PC-3 (cell line): ENCODE data around the gene ABO. TPM values are rescaled to one million over a fixed set of nuclear protein-coding genes. Genes with fewer than 3 reads are reported as not detected.
"Not testable (repeated sequence)": the region's sequence is repeated elsewhere in the genome, so short reads cannot be mapped to it uniquely, and the experiment has no call there.

Experiments used
- ATAC-seq: fragments of 200-7000 bp; cut with Tn5 transposase; 2 replicates; pipeline ENCODE4 v1.9.1; 2020; ENCODE audit warnings: mild to moderate bottlenecking, moderate library complexity
- BruUV-seq: library from RNA; stranded (reverse); fragments of 400-500 nt; replicated peaks from 2 replicates; lab custom pipeline; 2021; lab: Mats Ljungman, UMichigan
- CTCF ChIA-PET: fragments of 300-600 bp; sonication (Branson Sonifier 250); formaldehyde crosslinking; loops from one replicate; lab custom pipeline; 2022; ENCODE audit warnings: antibody characterized with exemption; lab: Charles Lee
- POLR2A ChIA-PET: fragments of 300-600 bp; sonication (Branson Sonifier 250); formaldehyde crosslinking; loops from one replicate; lab custom pipeline; 2022; ENCODE audit warnings: antibody characterized with exemption; ENCODE audit not compliant: unreplicated experiment; lab: Charles Lee
- DNase-seq: peaks from one replicate; pipeline ENCODE4 v3.0.0-alpha.2; 2015
- H2AFZ ChIP-seq: fragments of 300-600 bp; sonication (generic); 2 replicates; pipeline ENCODE4 v1.6.0; 2016; ENCODE audit warnings: antibody characterized with exemption, low read length
- H3F3A ChIP-seq: fragments of 300-600 bp; sonication (generic); one replicate; pipeline ENCODE4 v1.6.0; 2017; ENCODE audit warnings: antibody characterized with exemption, low read length, control low read depth, mild to moderate bottlenecking; ENCODE audit not compliant: unreplicated experiment
- H3K27ac ChIP-seq: fragments of 300-600 bp; sonication (generic); 2 replicates; pipeline ENCODE4 v1.5.1; 2016; ENCODE audit warnings: mild to moderate bottlenecking, low read length
- H3K27me3 ChIP-seq: fragments of 300-600 bp; sonication (generic); 2 replicates; pipeline ENCODE4 v1.6.1; 2016; ENCODE audit warnings: low read length, mixed read lengths
- H3K36me3 ChIP-seq: fragments of 300-600 bp; sonication (generic); 2 replicates; pipeline ENCODE4 v1.6.1; 2016; ENCODE audit warnings: low read depth, mixed run types, low read length, mixed read lengths
- H3K4me1 ChIP-seq: fragments of 300-600 bp; sonication (generic); 2 replicates; pipeline ENCODE4 v1.5.1; 2016; ENCODE audit warnings: low read length; ENCODE audit not compliant: insufficient read depth
- H3K4me2 ChIP-seq: fragments of 300-600 bp; sonication (generic); 2 replicates; pipeline ENCODE4 v1.6.0; 2016; ENCODE audit warnings: low read length
- H3K4me3 ChIP-seq: fragments of 300-600 bp; sonication (generic); 2 replicates; pipeline ENCODE4 v1.5.1; 2016; ENCODE audit warnings: mild to moderate bottlenecking, low read length, mixed read lengths
- H3K79me2 ChIP-seq: fragments of 300-600 bp; sonication (generic); 2 replicates; pipeline ENCODE4 v1.6.1; 2017; ENCODE audit warnings: low read length, mixed read lengths
- H3K9ac ChIP-seq: fragments of 300-600 bp; sonication (generic); 2 replicates; pipeline ENCODE4 v1.6.0; 2016; ENCODE audit warnings: mild to moderate bottlenecking, low read length
- H3K9me2 ChIP-seq: fragments of 300-600 bp; sonication (generic); replicated peaks from 2 replicates; pipeline ENCODE4 v1.6.1; 2016; ENCODE audit warnings: mixed run types, low read length, mixed read lengths
- H3K9me3 ChIP-seq: fragments of 300-600 bp; sonication (generic); 2 replicates; pipeline ENCODE4 v1.6.1; 2016; ENCODE audit warnings: low read length, mixed read lengths
- H4K20me1 ChIP-seq: fragments of 300-600 bp; sonication (generic); 2 replicates; pipeline ENCODE4 v1.6.1; 2016; ENCODE audit warnings: low read length, mixed read lengths
- CTCF ChIP-seq: fragments of 300-600 bp; sonication (generic); conservative IDR thresholded peaks from 2 replicates; pipeline ENCODE4 v1.5.1; 2017; ENCODE audit warnings: antibody characterized with exemption, low read depth, mild to moderate bottlenecking, low read length
- EZH2 ChIP-seq: fragments of 300-600 bp; sonication (generic); IDR thresholded peaks from one replicate; pipeline ENCODE4 v1.6.1; 2017; ENCODE audit warnings: antibody characterized with exemption, mild to moderate bottlenecking, low read length; ENCODE audit not compliant: unreplicated experiment
- EZH2phosphoT487 ChIP-seq: fragments of 300-600 bp; sonication (generic); IDR thresholded peaks from 2 replicates; pipeline ENCODE4 v1.6.1; 2018; ENCODE audit warnings: mild to moderate bottlenecking, antibody characterized with exemption, low read length, borderline replicate concordance
- intact Hi-C: fragments of 100-400 bp; cut with micrococcal nuclease; formaldehyde crosslinking; loops from 2 replicates; pipeline ENCODE4 v1.9.0; 2023
- total RNA-seq: library from RNA; depleted of rRNA; stranded (reverse); fragments of >200 nt; gene quantifications from 2 replicates; pipeline ENCODE4 v1.2.3, GENCODE V29; 2014

ABO gene
- total RNA-seq, 1 experiment from 2014 or later: not detected

GRCh38 chr9:133210609-133211008 lies 64.4 kb downstream of the ABO start:
- Histone ChIP-seq H3K4me2 (peak overlapping the region; percentile 34; the same call in 1 of the 2 replicates), H3K9me2 (no peaks in the 10 kb centered on the region), H3K9me3 (no peaks in the 10 kb centered on the region), H3K36me3 (no peaks in the 10 kb centered on the region), H3K9ac (no peak overlapping the region; the same call in 1 of the 2 replicates), H2AFZ (no peak overlapping the region), H3K27ac (peak overlapping the region; percentile 42), H3F3A (peaks cover 7% of the 10 kb centered on the region), H3K79me2 (no peaks in the 10 kb centered on the region), H3K4me3 (no peak overlapping the region), H3K4me1 (peaks cover 38% of the 10 kb centered on the region), H3K27me3 (no peaks in the 10 kb centered on the region), H4K20me1 (no peaks in the 10 kb centered on the region)
- CTCF ChIA-PET: no interaction called here
- no peak for ATAC-seq
- BruUV-seq: no TSS peak
- DNase-seq: no peak
- intact Hi-C loops: no loop called here
- POLR2A ChIA-PET: no interaction called here
- TF ChIP-seq EZH2 (no peak), CTCF (no peak), EZH2phosphoT487 (no peak)

GRCh38 chr9:133210202-133210532 lies 64.8 kb downstream of the ABO start:
- H3K36me3 ChIP-seq: no peaks in the 10 kb centered on the region
- H3K4me2 ChIP-seq: peak overlapping the region; percentile 34; the same call in 1 of the 2 replicates
- H3K4me3 ChIP-seq: no peak overlapping the region
- no peaks in the 10 kb centered on the region for H4K20me1 ChIP-seq
- ATAC-seq (peak; percentile 43), DNase-seq (peak; percentile 77)
- no peaks in the 10 kb centered on the region for H3K9me3 ChIP-seq
- no peaks in the 10 kb centered on the region for H3K79me2 ChIP-seq
- ChIA-PET CTCF (no interaction called here), POLR2A (no interaction called here)
- H3K4me1 ChIP-seq: peaks cover 34% of the 10 kb centered on the region
- no peak overlapping the region for H3K9ac ChIP-seq
- peaks cover 7% of the 10 kb centered on the region for H3F3A ChIP-seq
- H3K9me2 ChIP-seq: no peaks in the 10 kb centered on the region
- BruUV-seq: no TSS peak
- H3K27me3 ChIP-seq: no peaks in the 10 kb centered on the region
- peak overlapping the region; percentile 42 for H3K27ac ChIP-seq
- TF ChIP-seq EZH2phosphoT487: no peak
- TF ChIP-seq CTCF: no peak
- TF ChIP-seq EZH2: no peak
- intact Hi-C loops: no loop called here
- no peak overlapping the region for H2AFZ ChIP-seq

- Histone ChIP-seq H3K4me1 (peaks cover 28% of the 10 kb centered on the region), H3K27ac (0 out of 2 replicates have a peak overlapping the region, but pooled peaks have one; percentile 36), H3K4me2 (0 out of 2 replicates have a peak overlapping the region, but pooled peaks have one; percentile 34)
- H3K9me2 ChIP-seq, intact Hi-C loops, H3K27me3 ChIP-seq, H4K20me1 ChIP-seq, H3F3A ChIP-seq, DNase-seq, ATAC-seq, H3K9me3 ChIP-seq, H3K4me3 ChIP-seq, POLR2A ChIA-PET, H2AFZ ChIP-seq, BruUV-seq, CTCF ChIA-PET, H3K79me2 ChIP-seq, H3K36me3 ChIP-seq, H3K9ac ChIP-seq: not testable (repeated sequence)
Observed at GRCh38 chr9:133209327-133210201, 65.4 kb downstream of the ABO start.

GRCh38 chr9:133208880-133209300 lies 66.1 kb downstream of the ABO start, which contains the start of gene OBP2B:
Gene OBP2B (minus strand): TSS chr9:133209250. CDS start chr9:133209199, 51 bp downstream.
- H4K20me1 ChIP-seq, H3K4me3 ChIP-seq, H3K9me3 ChIP-seq, ATAC-seq, H3F3A ChIP-seq, H3K79me2 ChIP-seq, intact Hi-C loops, H3K9ac ChIP-seq, H3K9me2 ChIP-seq, CTCF ChIA-PET, BruUV-seq, POLR2A ChIA-PET, H3K27me3 ChIP-seq, H3K36me3 ChIP-seq, H2AFZ ChIP-seq, DNase-seq: not testable (repeated sequence)
- Histone ChIP-seq H3K4me2 (peak within 1 kb of the TSS; percentile 34; the same call in 1 of the 2 replicates), H3K27ac (0 out of 2 replicates have a peak within 1 kb of the TSS, but pooled peaks have one; percentile 36), H3K4me1 (peaks cover 24% of the 10 kb centered on the region)
